ENCODE results near the gene HIGD2A. TPM values are rescaled to one million over a fixed set of nuclear protein-coding genes. Genes with fewer than 3 reads are reported as not detected.

Gene HIGD2A
- total and polyA plus RNA-seq, 9 of the 15 experiments (the other 6 are each of a cell fraction or from before 2014, with no cell fraction given) = 94.7 to 264 (median 163) TPM

GRCh38 chr5:176420972-176421544 lies 32.5 kb downstream of the HIGD2A start (continued):
- TF ChIP-seq ZNF184 (CRISPR knock-in tag; IDR thresholded peaks at IDR 0.05) (no peak), KAT7 (CRISPR knock-in tag; IDR thresholded peaks at IDR 0.05; ENCODE audit: borderline replicate concordance) (no peak), HDGF (IDR thresholded peaks at IDR 0.05) (no peak), SETDB1 (IDR thresholded peaks at IDR 0.05; ENCODE audit: low read length) (no peak), CREB1 (IDR thresholded peaks at IDR 0.05) (no peak), CREB1 (CRISPR knock-in tag; IDR thresholded peaks at IDR 0.05) (no peak), NELFE (IDR thresholded peaks at IDR 0.05; ENCODE audit: insufficient read depth, insufficient read length) (no peak), RNF2 (IDR thresholded peaks at IDR 0.05) (no peak), RBM22 (IDR thresholded peaks at IDR 0.05; ENCODE audit: low read depth, low read length, poor library complexity, severe bottlenecking) (no peak), NFE2L1 (tag; IDR thresholded peaks at IDR 0.05; ENCODE audit: borderline replicate concordance, low read depth) (no peak), NFRKB (IDR thresholded peaks at IDR 0.05; ENCODE audit: low read depth) (no peak), CHD4 (IDR thresholded peaks at IDR 0.05; ENCODE audit: insufficient read depth, insufficient replicate concordance, low read depth, low read length, poor library complexity, severe bottlenecking) (no peak), CEBPB (tag; IDR thresholded peaks at IDR 0.05) (no peak), GTF2E2 (tag; IDR thresholded peaks at IDR 0.05) (no peak), RBM17 (IDR thresholded peaks at IDR 0.05; ENCODE audit: borderline replicate concordance, low read depth, low read length) (no peak), FOXJ3 (CRISPR knock-in tag; IDR thresholded peaks at IDR 0.05) (no peak), ZKSCAN1 (IDR thresholded peaks at IDR 0.05; ENCODE audit: low read depth, low read length) (no peak), SRF (CRISPR knock-in tag; IDR thresholded peaks at IDR 0.05) (no peak), ZNF699 (CRISPR knock-in tag; IDR thresholded peaks at IDR 0.05; ENCODE audit: insufficient replicate concordance) (no peak)
- TF ChIP-seq, protein P1, sequence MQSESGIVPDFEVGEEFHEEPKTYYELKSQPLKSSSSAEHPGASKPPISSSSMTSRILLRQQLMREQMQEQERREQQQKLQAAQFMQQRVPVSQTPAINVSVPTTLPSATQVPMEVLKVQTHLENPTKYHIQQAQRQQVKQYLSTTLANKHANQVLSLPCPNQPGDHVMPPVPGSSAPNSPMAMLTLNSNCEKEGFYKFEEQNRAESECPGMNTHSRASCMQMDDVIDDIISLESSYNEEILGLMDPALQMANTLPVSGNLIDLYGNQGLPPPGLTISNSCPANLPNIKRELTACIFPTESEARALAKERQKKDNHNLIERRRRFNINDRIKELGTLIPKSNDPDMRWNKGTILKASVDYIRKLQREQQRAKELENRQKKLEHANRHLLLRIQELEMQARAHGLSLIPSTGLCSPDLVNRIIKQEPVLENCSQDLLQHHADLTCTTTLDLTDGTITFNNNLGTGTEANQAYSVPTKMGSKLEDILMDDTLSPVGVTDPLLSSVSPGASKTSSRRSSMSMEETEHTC (IDR thresholded peaks at IDR 0.05) = no peak
- TF ChIP-seq, protein P2, sequence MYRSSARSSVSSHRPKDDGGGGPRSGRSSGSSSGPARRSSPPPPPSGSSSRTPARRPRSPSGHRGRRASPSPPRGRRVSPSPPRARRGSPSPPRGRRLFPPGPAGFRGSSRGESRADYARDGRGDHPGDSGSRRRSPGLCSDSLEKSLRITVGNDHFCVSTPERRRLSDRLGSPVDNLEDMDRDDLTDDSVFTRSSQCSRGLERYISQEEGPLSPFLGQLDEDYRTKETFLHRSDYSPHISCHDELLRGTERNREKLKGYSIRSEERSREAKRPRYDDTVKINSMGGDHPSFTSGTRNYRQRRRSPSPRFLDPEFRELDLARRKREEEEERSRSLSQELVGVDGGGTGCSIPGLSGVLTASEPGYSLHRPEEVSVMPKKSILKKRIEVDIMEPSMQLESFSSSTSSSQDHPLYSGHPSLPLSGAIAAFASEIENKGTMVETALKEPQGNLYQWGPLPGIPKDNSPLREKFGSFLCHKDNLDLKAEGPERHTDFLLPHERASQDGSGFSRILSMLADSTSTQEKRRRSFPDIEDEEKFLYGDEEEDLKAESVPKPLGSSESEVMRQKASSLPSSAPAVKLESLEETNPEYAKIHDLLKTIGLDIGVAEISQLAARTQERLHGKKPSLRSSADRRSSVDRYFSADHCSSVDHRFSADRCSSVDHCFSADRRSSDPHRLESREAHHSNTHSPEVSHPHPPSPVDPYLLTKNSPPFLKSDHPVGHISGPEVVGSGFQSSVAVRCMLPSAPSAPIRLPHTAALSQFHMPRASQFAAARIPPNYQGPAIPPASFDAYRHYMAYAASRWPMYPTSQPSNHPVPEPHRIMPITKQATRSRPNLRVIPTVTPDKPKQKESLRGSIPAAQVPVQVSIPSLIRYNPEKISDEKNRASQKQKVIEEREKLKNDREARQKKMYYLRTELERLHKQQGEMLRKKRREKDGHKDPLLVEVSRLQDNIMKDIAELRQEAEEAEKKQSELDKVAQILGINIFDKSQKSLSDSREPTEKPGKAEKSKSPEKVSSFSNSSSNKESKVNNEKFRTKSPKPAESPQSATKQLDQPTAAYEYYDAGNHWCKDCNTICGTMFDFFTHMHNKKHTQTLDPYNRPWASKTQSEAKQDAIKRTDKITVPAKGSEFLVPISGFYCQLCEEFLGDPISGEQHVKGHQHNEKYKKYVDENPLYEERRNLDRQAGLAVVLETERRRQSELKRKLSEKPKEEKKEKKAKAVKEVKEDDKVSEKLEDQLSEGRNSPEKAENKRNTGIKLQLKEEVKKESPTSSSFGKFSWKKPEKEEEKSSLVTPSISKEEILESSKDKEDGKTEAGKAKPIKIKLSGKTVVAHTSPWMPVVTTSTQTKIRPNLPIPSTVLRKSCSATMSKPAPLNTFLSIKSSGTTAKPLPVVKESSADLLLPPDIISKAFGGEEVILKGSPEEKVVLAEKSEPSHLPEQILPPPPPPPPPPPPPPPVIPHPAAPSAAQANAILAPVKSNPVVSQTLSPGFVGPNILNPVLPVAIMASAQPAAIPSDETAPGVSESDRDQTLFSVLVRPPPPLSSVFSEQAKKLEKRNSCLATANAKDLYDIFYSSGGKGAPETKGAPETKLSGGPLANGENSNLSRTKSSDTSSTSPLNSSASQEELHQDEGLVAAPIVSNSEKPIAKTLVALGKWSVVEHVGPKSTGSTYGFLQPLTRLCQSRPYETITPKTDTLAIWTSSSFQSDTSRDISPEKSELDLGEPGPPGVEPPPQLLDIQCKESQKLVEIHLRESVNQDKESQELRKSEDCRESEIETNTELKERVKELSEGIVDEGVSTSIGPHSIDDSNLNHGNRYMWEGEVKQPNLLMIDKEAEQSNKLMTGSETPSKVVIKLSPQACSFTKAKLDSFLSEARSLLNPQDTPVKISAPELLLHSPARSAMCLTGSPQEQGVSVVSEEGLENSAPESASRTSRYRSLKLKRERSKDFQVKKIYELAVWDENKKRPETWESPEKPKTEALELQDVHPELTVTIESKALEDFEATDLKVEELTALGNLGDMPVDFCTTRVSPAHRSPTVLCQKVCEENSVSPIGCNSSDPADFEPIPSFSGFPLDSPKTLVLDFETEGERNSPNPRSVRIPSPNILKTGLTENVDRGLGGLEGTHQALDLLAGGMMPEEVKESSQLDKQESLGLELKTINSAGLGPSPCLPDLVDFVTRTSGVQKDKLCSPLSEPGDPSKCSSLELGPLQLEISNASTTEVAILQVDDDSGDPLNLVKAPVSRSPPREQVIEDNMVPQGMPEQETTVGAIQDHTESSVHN (IDR thresholded peaks at IDR 0.05; ENCODE audit: borderline replicate concordance in 1 of 2, low read depth in 1 of 2) = no peak
